Measurements from ENCODE around the gene MAP2K5. TPM values are rescaled to one million over a fixed set of nuclear protein-coding genes. Genes with fewer than 3 reads are reported as not detected.

Gene MAP2K5
- polyA plus RNA-seq, 2 of the 4 experiments (the other 2 are of a cell fraction) = 7.8 to 11.0 TPM

DNA sequence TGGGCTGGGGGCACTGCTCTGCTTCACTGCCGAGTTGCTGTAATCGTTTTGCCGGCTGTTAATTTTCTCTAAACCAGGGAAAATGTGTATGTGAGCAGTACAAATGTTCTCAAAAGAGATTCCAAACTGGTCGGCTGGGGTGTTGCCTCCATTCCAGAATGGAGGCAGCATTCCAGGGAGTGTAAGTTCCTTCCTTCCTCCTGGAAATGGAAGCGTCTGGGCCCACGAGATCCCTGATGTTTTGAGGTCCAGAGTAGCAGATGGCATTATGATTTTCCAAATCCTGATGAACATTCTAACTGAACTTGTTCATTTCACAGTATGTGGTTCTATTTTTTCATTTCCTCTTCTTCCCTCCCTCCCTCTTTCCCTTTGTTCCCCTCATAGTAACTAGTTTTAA, 218.4 kb downstream of the MAP2K5 start:
- ChIA-PET CTCF (interaction anchor here (0.8 kb wide), 1 partner anchor 15 kb away, joined by 3 read pairs; no protein-coding TSS in a partner anchor), POLR2A (interaction anchor here (0.6 kb wide), 1 partner anchor 169 kb away, joined by 3 read pairs; no protein-coding TSS in a partner anchor)
- H3K4me2 ChIP-seq = no peak overlapping the region
- TF ChIP-seq HOXB13 (CRISPR knock-in tag; IDR thresholded peaks at IDR 0.05; ENCODE audit: low read depth) = no peak
- TF ChIP-seq CEBPB (IDR thresholded peaks at IDR 0.05) = no peak
- TF ChIP-seq GATA3 (IDR thresholded peaks at IDR 0.05; ENCODE audit: borderline replicate concordance) = no peak
- TF ChIP-seq, protein P1, sequence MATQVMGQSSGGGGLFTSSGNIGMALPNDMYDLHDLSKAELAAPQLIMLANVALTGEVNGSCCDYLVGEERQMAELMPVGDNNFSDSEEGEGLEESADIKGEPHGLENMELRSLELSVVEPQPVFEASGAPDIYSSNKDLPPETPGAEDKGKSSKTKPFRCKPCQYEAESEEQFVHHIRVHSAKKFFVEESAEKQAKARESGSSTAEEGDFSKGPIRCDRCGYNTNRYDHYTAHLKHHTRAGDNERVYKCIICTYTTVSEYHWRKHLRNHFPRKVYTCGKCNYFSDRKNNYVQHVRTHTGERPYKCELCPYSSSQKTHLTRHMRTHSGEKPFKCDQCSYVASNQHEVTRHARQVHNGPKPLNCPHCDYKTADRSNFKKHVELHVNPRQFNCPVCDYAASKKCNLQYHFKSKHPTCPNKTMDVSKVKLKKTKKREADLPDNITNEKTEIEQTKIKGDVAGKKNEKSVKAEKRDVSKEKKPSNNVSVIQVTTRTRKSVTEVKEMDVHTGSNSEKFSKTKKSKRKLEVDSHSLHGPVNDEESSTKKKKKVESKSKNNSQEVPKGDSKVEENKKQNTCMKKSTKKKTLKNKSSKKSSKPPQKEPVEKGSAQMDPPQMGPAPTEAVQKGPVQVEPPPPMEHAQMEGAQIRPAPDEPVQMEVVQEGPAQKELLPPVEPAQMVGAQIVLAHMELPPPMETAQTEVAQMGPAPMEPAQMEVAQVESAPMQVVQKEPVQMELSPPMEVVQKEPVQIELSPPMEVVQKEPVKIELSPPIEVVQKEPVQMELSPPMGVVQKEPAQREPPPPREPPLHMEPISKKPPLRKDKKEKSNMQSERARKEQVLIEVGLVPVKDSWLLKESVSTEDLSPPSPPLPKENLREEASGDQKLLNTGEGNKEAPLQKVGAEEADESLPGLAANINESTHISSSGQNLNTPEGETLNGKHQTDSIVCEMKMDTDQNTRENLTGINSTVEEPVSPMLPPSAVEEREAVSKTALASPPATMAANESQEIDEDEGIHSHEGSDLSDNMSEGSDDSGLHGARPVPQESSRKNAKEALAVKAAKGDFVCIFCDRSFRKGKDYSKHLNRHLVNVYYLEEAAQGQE (IDR thresholded peaks at IDR 0.05) = no peak
- no peak for TF ChIP-seq HDAC2 (IDR thresholded peaks at IDR 0.05)
- TF ChIP-seq TFCP2L1 (CRISPR knock-in tag; IDR thresholded peaks at IDR 0.05) = no peak
- TF ChIP-seq ZNF302 (CRISPR knock-in tag; IDR thresholded peaks at IDR 0.05) = no peak
- TF ChIP-seq MAZ (IDR thresholded peaks at IDR 0.05; ENCODE audit: borderline replicate concordance, low read depth, low read length) = no peak
- no peak for TF ChIP-seq RCOR1 (IDR thresholded peaks at IDR 0.05; ENCODE audit: low read depth, low read length)
- TF ChIP-seq SREBF2 (IDR thresholded peaks at IDR 0.05) = no peak
- no peak for TF ChIP-seq TP53 (CRISPR knock-in tag; IDR thresholded peaks at IDR 0.05)
- no peak for TF ChIP-seq NPAS2 (CRISPR knock-in tag; IDR thresholded peaks at IDR 0.05; ENCODE audit: borderline replicate concordance)
- TF ChIP-seq FOSL2 (IDR thresholded peaks at IDR 0.05) = no peak
- no peak for TF ChIP-seq FOSL2 (CRISPR knock-in tag; IDR thresholded peaks at IDR 0.05)
- TF ChIP-seq NFE2L2 (conservative IDR thresholded peaks at IDR 0.05; ENCODE audit: low read length) = no peak
- no peak for TF ChIP-seq RAD21 (conservative IDR thresholded peaks at IDR 0.05 in 1 of 2, IDR thresholded peaks at IDR 0.05 in 1 of 2)
- no peak for TF ChIP-seq PBX3 (IDR thresholded peaks at IDR 0.05)
- TF ChIP-seq, protein P2, sequence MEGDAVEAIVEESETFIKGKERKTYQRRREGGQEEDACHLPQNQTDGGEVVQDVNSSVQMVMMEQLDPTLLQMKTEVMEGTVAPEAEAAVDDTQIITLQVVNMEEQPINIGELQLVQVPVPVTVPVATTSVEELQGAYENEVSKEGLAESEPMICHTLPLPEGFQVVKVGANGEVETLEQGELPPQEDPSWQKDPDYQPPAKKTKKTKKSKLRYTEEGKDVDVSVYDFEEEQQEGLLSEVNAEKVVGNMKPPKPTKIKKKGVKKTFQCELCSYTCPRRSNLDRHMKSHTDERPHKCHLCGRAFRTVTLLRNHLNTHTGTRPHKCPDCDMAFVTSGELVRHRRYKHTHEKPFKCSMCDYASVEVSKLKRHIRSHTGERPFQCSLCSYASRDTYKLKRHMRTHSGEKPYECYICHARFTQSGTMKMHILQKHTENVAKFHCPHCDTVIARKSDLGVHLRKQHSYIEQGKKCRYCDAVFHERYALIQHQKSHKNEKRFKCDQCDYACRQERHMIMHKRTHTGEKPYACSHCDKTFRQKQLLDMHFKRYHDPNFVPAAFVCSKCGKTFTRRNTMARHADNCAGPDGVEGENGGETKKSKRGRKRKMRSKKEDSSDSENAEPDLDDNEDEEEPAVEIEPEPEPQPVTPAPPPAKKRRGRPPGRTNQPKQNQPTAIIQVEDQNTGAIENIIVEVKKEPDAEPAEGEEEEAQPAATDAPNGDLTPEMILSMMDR (IDR thresholded peaks at IDR 0.05) = no peak
- no peak for TF ChIP-seq MYC (IDR thresholded peaks at IDR 0.05; ENCODE audit: borderline replicate concordance, low read length)
- WGBS (ENCODE audit: missing lambda C conversion rate) = 82% methylated on average over 6 of the region's 6 CpGs
- H3K4me3 ChIP-seq = no peak overlapping the region
- no peak overlapping the region for H3K27ac ChIP-seq
- ATAC-seq (no peak), DNase-seq (ENCODE audit: low read depth in 1 of 2, low spot score in 1 of 2) (no peak), FAIRE-seq (no peak)
- no peaks in the 10 kb centered on the region for H3K9me3 ChIP-seq
- no peaks in the 10 kb centered on the region for H3K4me1 ChIP-seq

DNA sequence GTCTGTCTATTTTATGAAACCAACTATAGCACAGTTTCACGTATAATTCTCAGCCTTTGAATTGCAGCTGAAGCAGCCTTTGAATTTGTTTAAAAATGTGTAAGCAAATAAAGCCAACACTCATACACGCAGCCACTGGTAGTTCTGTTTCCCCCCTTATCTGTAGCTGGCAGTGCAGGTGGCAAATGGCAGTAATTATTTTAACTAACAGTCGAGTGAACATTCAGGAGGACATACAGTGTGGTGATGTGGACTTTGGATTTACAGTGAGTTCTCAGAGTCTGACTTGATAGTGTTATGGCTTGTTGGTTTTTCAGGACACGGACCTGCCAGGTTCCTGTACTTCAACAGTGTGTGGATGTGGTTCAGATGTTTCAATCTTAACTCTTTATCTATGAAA, 218.8 kb downstream of the MAP2K5 start:
- Histone ChIP-seq H3K9me3 (no peaks in the 10 kb centered on the region), H3K27ac (no peak overlapping the region), H3K4me3 (no peak overlapping the region), H3K4me2 (no peak overlapping the region), H3K4me1 (no peaks in the 10 kb centered on the region)
- ChIA-PET POLR2A (interaction anchor here (0.6 kb wide), 1 partner anchor 169 kb away, joined by 3 read pairs; no protein-coding TSS in a partner anchor), CTCF (interaction anchor here (0.8 kb wide), 1 partner anchor 14 kb away, joined by 3 read pairs; no protein-coding TSS in a partner anchor)
- no peak for TF ChIP-seq ZNF302 (CRISPR knock-in tag; IDR thresholded peaks at IDR 0.05)
- TF ChIP-seq ATOH8 (CRISPR knock-in tag; IDR thresholded peaks at IDR 0.05; ENCODE audit: low read depth) = no peak
- no peak for TF ChIP-seq NR3C1 (IDR thresholded peaks at IDR 0.05)
- TF ChIP-seq CEBPB (IDR thresholded peaks at IDR 0.05) = no peak
- TF ChIP-seq TFCP2L1 (CRISPR knock-in tag; IDR thresholded peaks at IDR 0.05) = no peak
- no peak for TF ChIP-seq CBX8 (IDR thresholded peaks at IDR 0.05)
- TF ChIP-seq HES2 (IDR thresholded peaks at IDR 0.05) = no peak
- no peak for TF ChIP-seq NPAS2 (CRISPR knock-in tag; IDR thresholded peaks at IDR 0.05; ENCODE audit: borderline replicate concordance)
- no peak for TF ChIP-seq CHD4 (IDR thresholded peaks at IDR 0.05; ENCODE audit: borderline replicate concordance)
- TF ChIP-seq ZSCAN20 (CRISPR knock-in tag; IDR thresholded peaks at IDR 0.05) = no peak
- FAIRE-seq = no peak
- no peak for ATAC-seq
- no peak for DNase-seq (ENCODE audit: low read depth in 1 of 2, low spot score in 1 of 2)
- 73% methylated on average over 4 of the region's 4 CpGs for WGBS (ENCODE audit: missing lambda C conversion rate)
